ENCODE measurements around the gene AGRN. TPM values are rescaled to one million over a fixed set of nuclear protein-coding genes. Genes with fewer than 3 reads are reported as not detected.

Gene AGRN
- total RNA-seq, 4 donors from 2014 or later = 50.6 to 84.8 (median 71.1) TPM

- TF ChIP-seq POLR2A (IDR thresholded peaks at IDR 0.05) (no peak), EP300 (IDR thresholded peaks at IDR 0.05) (no peak), CTCF (IDR thresholded peaks at IDR 0.05) (no peak), POLR2AphosphoS5 (IDR thresholded peaks at IDR 0.05) (no peak)
- Histone ChIP-seq H3K4me3 (peak overlapping the region; percentile 39), H3K4me1 (peaks cover 64% of the 10 kb centered on the region), H3K27ac (no peak overlapping the region), H3K9me3 (no peaks in the 10 kb centered on the region), H3K36me3 (no peaks in the 10 kb centered on the region), H3K27me3 (no peaks in the 10 kb centered on the region)
- WGBS = 66% methylated on average over 7 of the region's 9 CpGs
- DNase-seq (ENCODE audit: low spot score in 2 of 2) = no peak
Observed at GRCh38 chr1:1024149-1024770, 4.3 kb downstream of the AGRN start.

GRCh38 chr1:1024771-1025699 is 5.1 kb downstream of the AGRN start:
- 33% methylated on average over 5 of the region's 31 CpGs for WGBS
- Histone ChIP-seq H3K4me1 (peaks cover 63% of the 10 kb centered on the region), H3K27ac (peak overlapping the region; percentile 66), H3K4me3 (peak overlapping the region; percentile 39), H3K36me3 (no peaks in the 10 kb centered on the region), H3K9me3 (no peaks in the 10 kb centered on the region), H3K27me3 (no peaks in the 10 kb centered on the region)
- DNase-seq (ENCODE audit: low spot score in 2 of 2) = no peak
- no peak for TF ChIP-seq CTCF (IDR thresholded peaks at IDR 0.05)
- no peak for TF ChIP-seq EP300 (IDR thresholded peaks at IDR 0.05)
- TF ChIP-seq POLR2AphosphoS5 (IDR thresholded peaks at IDR 0.05) = no peak
- no peak for TF ChIP-seq POLR2A (IDR thresholded peaks at IDR 0.05)

GRCh38 chr1:1025730-1026129 is 5.8 kb downstream of the AGRN start:
- Histone ChIP-seq H3K36me3 (no peaks in the 10 kb centered on the region), H3K4me1 (peaks cover 56% of the 10 kb centered on the region), H3K27me3 (no peaks in the 10 kb centered on the region), H3K4me3 (peak overlapping the region; percentile 39), H3K27ac (no peak overlapping the region), H3K9me3 (no peaks in the 10 kb centered on the region)
- 55% methylated on average over 2 of the region's 10 CpGs for WGBS
- TF ChIP-seq CTCF (IDR thresholded peaks at IDR 0.05) = no peak
- no peak for TF ChIP-seq EP300 (IDR thresholded peaks at IDR 0.05)
- TF ChIP-seq POLR2AphosphoS5 (IDR thresholded peaks at IDR 0.05) = no peak
- TF ChIP-seq POLR2A (IDR thresholded peaks at IDR 0.05) = no peak
- DNase-seq (ENCODE audit: low spot score in 2 of 2) = no peak

GRCh38 chr1:1026599-1027413 is 6.9 kb downstream of the AGRN start:
- Histone ChIP-seq H3K27ac (no peak overlapping the region), H3K36me3 (no peaks in the 10 kb centered on the region), H3K9me3 (no peaks in the 10 kb centered on the region), H3K27me3 (no peaks in the 10 kb centered on the region), H3K4me3 (no peak overlapping the region), H3K4me1 (peaks cover 45% of the 10 kb centered on the region)
- TF ChIP-seq CTCF (IDR thresholded peaks at IDR 0.05) (no peak), POLR2A (IDR thresholded peaks at IDR 0.05) (no peak), EP300 (IDR thresholded peaks at IDR 0.05) (no peak), POLR2AphosphoS5 (IDR thresholded peaks at IDR 0.05) (no peak)
- WGBS = 69% methylated on average over 6 of the region's 21 CpGs
- DNase-seq (ENCODE audit: low spot score in 2 of 2) = no peak

Data from suprapubic skin (tissue), 4 donors.